ENCODE results near the gene GLIS1.

- TF ChIP-seq, protein P1, sequence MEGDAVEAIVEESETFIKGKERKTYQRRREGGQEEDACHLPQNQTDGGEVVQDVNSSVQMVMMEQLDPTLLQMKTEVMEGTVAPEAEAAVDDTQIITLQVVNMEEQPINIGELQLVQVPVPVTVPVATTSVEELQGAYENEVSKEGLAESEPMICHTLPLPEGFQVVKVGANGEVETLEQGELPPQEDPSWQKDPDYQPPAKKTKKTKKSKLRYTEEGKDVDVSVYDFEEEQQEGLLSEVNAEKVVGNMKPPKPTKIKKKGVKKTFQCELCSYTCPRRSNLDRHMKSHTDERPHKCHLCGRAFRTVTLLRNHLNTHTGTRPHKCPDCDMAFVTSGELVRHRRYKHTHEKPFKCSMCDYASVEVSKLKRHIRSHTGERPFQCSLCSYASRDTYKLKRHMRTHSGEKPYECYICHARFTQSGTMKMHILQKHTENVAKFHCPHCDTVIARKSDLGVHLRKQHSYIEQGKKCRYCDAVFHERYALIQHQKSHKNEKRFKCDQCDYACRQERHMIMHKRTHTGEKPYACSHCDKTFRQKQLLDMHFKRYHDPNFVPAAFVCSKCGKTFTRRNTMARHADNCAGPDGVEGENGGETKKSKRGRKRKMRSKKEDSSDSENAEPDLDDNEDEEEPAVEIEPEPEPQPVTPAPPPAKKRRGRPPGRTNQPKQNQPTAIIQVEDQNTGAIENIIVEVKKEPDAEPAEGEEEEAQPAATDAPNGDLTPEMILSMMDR (IDR thresholded peaks at IDR 0.05; ENCODE audit: low read depth, low read length, poor library complexity, severe bottlenecking): no peak
- no peak for TF ChIP-seq EZH2phosphoT487 (IDR thresholded peaks at IDR 0.05; ENCODE audit: borderline replicate concordance, low read length)
These were observed 274.7 kb downstream of the GLIS1 start for GRCh38 chr1:53463961-53464899.

Measured in DOHH2 (cell line).